GM18870 (cell line): ENCODE results near the gene WDR91.

Experiments
- ATAC-seq: cut with Tn5 transposase; IDR thresholded peaks from one replicate; pipeline ENCODE4 v1.9.1; 2021; ENCODE audit warnings: moderate library complexity; ENCODE audit not compliant: unreplicated experiment

The WDR91 gene

DNA sequence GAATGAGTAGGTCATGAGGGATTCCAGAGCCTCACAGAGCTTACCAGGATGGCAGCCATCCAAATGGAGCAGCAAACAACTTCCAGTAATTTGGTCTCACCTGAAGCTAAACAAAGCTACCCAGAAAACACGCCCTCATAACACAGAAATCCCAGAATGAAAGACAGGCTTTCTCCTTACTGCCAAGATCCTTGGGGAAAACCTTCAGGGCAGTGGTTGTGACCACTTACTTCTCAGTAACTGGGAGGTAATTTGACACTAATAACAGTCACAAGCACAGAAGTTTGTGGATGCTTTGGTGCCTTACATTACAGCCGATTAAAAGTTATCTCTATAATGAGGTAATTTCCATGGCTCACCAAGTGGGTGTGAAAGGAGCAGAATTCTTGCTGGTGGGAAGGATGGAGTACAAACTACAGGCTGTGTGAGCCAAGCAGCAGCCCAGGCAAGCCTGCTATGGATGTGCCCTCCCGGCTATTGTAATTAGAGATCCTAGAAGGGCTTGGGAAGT lies 10.4 kb downstream of the WDR91 start:
- ATAC-seq, result no peak

DNA sequence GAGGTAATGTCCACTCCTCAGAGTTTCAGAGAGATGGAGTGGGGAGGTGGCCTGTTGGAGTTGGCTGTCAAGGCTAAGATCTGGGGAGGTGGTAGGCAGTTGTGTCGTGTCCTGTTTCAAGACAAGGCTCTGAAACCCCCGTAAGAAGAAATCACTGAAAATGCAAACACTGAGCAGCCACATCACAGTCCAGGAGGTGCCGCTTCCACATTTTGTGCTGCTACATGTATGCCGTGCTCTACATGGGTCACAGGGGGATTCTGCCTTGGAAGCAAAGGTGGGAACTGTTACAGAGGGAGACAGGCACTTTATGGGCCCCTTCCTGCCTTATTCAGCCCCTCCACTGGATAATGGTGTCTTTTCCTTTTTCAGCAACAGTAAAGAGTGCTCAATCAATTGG lies 11.9 kb downstream of the WDR91 start:
- no peak for ATAC-seq

DNA sequence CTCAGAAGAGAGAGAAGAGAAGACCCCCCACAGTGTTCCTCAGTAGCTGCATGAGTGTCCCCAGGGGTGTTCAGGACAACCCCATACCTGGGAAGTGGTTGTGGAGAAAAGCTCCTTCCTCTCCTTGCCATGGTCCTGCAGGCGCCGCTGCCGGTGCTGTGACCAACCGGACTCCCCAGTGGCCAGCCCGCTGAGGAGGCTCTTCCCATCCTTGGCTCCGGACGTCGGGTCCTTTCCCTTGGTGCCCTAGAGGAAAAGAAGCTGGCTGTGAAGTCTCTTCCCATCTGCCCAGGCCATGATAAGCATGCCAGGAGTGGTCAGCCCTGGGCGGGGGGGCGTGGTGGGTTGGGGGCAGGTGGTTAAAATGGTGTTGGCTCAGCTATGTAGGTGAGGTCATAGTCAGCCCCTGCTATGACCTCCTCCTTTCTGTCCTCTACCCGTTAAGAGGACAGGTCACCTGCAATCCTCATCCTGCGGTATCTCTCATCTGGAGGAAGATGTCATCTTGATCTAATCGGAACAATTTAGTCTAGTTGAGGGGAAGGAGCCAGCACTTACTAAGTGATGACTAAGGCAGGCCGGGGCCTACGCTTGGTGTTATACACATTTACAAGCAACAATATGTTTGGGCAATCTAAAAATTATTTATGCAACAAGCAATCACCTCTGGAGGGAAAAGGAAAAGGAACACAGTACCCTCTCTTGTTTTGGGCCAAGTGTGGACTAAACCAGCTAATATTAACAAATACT lies 13.2 kb downstream of the WDR91 start:
- no peak for ATAC-seq

DNA sequence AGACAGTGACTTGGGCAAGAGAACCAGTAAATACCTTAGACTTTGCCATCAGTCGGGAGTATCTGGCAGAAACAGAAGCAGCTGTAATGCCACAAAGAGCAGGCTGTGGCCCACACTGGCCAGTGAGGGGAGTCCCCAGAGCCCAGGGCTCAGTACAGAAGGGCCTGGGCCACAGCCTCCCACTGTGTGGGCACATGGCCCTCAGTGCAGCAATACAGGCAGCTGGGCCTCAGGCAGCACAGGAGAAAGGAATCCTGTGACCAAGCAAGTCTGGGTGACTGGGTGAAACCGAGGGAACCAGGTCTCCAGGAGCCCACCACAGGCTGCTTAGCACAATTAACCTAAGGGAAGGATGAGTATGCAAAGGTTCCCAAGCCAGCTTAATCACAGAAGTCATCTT lies 14.0 kb downstream of the WDR91 start:
- ATAC-seq, result no peak

DNA sequence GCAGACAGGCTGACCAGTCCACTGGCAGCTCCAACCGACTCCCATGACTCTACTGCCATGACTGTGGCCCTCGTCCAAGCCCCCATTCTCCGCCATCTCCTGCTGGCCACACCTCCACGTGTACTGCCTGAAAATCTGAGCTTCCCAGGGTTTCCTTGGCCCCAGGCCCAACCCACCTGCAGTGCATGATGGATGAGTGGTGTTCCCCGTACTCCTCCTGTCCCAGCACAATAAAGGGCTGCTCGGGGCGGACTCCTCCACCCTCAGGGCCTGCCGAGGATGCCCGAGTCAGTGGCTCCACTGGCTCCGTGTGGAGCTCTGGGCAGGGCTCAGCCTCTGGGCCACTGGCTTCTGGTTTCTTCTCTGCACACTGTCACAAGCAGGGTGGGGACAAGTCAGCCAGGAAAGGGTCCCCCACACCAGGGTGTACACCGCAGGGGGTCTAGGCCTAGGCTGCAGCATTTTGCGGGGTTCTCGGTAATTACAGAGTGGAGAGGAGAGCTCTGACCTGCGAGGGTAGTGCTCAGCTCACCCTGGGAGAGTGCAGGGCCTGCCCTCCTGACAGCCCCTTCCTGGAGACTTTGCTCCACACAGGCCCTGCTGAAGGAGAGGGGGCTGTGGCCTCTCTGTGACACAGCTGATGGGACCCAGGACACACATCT lies 15.2 kb downstream of the WDR91 start:
- no peak for ATAC-seq

DNA sequence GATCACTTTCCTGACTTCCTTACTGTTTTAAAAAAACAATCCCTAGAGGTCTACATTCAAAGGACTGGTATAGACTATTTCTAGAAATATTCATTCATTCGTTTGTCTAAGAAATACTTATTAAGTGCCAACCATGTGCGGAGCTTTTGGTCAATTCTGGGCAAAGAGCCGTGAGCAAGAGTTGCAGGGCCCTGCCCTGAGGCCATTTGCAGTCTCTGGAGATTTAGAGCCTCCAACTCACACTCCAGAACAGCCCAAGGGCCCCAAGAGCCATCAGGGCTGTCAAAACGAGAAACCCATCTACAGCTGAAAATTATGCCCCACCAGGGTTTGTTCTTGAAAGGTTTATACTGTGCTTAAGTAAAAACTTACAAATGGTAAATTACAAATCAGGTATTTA lies 16.2 kb downstream of the WDR91 start:
- no peak for ATAC-seq

DNA sequence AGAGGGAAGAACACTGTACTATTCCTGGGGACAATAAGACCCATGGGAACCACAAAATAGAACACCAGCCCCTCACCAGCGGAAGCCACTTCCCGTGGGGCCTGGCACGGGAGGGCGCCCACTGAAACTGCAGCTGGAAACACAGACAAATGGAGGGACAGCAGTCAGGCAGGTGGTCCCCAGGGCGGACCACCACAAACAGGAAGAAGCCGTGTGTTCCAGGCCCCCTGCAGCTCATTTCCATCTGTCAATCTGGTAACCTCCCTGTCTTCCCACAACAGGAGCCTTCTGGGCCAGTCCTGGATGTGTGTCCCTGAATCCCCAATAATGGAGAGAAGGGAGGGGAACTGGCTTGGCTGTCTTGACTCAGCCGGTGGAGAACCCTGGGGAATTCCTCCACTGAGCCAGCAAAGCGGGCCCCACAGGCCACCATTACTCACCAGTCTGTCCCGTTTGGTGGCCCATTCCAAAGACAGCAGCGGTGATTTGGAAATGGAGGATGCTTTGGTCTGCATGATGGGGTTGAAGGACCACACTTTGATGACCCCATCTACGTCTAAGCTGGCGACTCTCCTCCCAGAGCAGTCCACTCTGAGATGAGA lies 16.7 kb downstream of the WDR91 start:
- ATAC-seq, result no peak

DNA sequence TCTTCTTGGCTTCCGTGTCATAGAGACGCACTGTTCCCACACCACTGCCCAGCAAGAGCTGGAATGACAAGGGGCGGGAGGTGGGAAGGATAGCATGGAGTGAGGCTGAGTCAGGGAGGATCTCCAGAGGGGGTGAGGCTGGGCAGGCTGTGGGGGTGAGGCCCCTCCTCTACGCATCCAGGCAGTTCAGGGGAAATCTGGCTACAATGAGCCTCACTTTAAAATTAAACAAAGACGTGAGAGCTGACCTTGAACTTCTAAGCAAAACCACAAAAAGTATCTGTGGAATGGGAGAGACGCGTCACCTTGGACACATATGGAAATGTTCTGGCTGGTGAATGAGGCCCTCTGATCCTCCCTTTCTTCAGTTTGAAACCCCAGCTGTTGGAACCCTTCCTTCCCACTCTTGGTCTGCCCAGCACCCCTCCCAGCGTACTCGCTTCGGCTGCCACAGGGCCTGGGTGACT lies 17.7 kb downstream of the WDR91 start:
- ATAC-seq, result no peak

DNA sequence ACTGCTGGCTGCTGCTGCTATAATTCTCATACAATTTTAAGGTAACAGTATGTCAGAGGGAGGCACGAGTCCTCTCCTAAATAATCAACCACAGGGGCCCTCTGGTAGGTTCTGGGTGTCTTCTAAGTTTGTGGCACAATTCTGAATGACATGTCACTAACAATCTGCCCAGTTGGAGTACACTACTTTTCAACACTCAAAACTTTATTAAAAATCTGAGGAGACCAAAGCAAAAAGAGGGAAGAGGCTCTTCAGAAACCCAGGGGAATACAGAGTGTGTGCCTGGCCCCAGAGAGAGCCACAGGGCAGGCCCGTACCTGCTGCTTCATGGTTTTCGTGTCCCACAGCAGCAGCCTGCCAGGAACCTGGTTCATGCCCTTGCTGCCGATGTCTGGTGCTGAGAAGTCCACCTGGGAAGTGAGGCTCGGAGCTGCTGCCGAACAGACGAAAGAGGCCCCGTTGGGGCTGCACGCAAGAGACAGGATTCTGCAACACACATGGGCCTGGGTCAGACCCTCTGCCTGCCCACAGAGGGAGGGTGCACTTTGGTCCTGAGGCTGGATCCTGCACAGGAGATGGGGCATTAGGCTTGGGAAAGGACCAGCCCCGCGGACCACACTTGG lies 18.3 kb downstream of the WDR91 start:
- ATAC-seq, result no peak

DNA sequence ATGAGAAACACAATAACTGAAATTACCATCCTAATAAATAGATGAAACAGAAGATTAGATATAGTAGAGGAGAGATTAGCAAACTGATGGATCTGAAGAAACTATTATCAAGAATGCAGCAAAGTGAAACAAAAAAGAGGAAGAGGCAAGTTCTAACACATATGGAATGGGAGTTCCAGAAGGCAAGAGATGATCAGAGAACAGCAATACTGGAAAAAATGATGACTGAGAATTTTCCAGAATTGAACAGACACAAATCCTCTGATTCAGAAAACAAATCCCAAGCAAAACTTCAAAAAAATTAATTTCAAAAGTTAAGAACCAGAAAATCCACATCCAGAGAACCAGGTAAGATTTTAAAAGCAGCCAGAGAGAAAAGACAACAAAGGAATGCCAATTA lies 20.6 kb downstream of the WDR91 start:
- ATAC-seq, result no peak

DNA sequence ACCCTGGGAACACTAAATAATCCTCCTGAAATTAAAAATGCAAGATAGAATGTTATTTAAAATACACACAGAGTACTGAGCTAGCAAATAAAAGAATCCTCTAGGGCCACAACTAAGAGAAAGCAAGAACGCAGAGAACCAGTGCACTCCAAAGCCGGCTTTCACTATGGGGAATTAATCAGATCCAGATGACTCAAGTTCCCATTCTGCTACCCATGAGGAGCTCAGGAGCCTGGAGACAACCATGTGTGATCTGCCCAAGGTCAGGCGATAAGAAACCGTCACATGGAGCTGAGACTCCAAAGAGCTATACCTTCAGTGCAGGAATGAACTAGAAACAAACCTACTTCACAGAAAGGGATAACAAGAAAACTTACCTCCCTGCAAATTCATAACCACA lies 21.4 kb downstream of the WDR91 start:
- no peak for ATAC-seq

DNA sequence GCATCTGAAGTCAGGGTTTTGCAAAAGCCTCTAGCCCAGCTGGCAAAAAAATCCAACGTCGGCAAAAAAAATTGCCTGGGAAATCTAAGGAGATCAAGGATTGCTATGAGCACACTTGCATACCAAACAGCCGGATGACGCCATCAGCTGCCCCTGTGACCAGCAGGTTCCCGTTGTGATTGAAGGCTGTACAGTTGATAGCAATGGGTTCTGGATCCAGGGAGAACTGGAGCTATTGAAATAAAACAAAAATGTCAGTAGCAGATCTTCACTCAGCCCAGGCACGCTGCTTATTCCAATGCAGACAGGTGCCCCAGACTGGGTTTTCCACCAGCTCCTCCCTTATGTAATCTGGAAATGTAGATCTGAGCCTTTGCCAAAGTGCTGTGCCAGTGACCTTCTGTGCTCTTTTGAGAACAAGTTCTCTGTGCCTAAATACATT lies 22.1 kb downstream of the WDR91 start:
- ATAC-seq, result no peak

DNA sequence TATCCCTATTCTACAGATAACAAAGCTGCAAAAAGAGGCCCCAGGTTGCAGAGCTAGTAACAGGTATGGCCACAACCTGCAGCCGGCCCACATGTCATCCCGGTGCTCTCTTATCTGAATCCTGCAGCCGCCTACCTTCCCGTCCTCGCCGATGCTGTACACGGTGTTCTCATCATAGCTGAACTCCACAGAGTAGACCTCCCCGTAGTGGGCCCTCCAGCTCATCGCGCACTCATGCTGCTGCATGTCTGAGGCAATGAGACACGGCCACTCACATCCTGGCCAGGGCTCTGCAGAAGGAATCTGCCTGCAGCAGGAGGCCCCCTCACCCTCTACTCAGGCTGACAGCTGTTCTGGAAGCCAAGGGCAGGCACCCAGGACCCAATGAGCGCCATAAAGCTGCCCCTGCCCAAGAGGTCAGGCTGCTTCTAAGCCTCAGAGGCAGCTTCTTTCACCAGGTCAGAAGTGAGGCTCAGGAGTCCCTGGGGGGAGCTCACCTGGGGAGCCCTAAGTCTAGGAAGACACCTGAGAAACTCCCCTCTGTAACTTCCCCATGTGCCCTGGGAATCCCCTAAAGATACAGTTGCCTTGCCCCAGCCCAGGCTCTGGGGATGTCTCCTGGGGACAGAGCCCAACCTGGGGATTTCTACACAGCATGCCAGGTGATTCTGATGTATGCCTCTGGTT lies 22.9 kb downstream of the WDR91 start:
- ATAC-seq, result peak; percentile 53

DNA sequence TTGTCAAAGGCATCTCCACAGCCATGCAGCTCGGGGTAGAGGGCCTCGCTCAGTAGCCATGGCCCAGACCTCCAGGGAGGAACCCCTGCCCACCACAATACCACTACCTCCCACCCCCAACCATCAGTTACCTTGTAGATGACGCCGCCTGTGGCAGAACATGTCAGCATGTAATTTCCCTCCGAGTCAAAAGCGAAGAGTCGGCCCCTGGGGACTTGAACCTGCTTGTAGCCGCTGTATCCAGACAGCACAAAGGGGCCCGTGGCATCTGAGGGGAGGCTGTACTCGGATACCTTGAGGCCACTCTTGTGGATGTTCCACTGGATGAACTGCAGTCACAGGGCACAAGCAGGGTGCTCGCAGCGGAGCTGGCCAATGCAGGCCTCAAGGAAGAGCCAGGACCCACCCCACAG lies 24.5 kb downstream of the WDR91 start:
- peak; percentile 51 for ATAC-seq

DNA sequence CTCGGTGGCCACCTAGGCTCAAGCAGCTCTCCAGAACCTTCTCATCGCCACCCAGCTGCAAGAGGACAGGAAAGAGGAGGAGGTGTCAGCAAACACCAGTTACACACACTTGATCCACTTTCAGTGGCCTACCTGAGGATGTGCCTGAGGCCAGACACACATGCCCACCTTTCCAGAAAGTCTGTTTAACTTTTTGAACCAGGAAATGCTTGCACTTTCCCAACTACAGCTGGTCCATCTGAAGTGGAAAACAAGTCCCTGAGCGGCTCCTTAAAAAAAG lies 25.1 kb downstream of the WDR91 start:
- ATAC-seq, result no peak

DNA sequence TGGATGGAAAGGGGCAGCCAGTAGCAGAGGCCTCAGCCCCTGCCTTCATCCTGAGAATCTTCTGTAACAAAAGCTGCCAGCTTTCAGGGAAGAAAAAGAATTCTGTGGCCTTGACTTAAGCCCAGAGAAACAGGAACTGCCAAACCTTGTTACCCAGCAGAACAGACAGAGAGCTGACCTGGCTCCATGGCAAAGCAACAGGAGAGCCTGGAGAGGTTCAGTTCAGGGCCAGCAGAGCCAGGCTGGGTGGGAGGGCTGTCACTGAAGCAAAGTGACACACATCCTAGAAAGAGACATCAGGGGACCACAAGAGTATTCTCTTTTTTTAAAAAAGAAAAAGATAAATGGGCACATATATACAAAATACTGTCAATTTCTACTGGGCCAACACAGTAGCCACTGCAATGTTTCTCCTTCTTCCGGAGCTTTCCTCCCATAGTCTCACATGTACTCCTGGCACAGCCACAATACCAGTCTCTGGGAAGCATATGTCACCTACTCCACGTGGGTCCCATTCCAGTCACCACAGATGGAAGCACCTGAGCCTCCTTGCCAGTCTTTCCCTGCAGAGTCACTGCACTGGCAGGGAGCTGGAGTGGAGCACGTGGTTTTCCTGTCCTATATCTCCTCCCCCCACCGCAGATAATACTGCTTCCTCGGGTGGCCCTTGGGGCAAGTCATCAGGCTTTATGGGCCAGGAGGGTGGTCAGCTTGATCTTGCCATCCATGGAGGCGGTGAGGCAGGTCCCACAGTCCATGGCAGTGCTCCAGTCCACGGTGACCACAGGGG lies 25.7 kb downstream of the WDR91 start:
- no peak for ATAC-seq

DNA sequence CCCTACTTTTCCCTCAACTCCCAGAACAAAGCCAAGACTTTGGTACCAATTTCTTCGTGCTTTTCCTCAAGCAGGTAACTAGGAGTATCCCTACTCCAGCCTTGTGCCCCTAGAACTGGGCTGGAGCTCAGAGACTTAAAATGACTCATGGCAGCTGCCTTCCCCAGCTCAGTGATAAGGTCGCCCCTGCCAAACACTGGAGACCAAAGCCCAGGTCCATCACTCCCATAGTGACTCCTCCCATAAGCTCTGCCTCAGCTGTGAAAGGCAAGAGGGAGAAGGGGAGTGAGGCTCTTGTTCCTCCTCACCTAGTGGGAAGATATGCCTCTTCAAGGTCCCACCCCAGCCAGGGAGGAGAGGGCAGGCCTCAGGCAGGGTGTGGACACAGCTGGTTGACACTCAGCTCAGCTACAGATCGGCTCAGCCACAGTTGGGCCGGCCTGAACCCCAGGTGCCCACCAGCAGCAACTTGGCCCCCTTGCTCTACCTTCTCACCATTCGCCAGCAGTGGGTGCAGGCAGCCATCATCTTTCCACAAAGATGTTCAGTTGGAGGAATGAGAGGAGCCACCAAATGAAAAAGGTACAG lies 27.0 kb downstream of the WDR91 start:
- no peak for ATAC-seq

DNA sequence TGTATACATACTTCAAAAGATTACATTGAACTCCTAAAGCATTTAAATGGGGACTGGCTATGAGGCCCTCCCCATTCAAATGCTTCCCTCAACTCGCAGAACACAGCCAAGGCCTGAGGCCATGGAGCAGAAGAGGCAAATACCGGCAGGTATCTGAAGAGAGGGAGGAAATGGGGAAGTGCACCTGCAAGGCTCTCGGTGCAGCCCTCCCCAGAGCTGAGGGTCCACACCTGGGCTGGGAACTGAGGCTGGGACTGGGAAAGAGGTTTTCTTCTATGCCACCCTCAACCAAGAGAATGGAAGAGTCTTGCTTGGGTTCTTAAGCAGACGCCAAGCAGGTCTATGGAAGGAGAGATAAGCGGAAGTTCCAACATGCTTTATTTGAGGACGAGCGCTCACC lies 27.8 kb downstream of the WDR91 start:
- ATAC-seq, result no peak

DNA sequence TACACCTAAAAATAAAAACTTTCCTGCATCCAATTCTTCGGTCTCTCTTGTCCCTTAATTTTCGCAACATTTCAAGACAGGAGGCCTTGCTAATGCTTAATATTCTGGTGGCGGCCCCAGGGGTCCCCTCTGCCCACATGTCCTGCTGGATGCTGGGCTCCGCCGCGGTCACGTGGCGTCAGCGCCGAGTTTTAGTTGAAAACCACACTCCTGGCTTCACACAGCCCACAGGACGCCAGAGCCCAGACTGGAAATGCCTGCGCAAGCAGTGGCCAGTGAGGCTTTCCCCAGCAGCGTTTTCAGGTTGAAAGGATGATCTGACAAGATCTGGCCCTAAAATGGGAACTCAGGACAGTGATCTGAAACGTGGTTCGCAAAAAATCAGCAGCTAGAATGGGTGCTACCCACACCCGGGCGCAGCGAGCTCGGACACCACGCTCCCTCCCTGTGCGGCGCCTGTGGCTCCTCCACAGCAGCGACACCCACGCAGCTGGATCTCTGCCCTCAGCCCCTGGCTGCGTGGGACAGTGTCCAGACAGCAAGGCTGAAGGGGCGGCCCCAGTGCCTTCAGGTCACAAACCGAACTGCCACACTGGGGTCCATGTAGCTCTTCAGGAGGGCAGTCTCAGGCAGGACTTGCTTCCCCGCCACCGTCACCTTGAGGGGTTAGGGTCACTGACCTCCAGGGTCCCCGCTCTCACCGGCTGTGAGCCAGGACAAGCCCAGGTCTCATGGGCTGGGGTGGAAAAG lies 29.2 kb downstream of the WDR91 start:
- ATAC-seq, result no peak
